Measurements from ENCODE around the gene FLNB.

GRCh38 chr3:58006661-58007060 lies 1.6 kb upstream of the FLNB start:
- TF ChIP-seq POLR2A (IDR thresholded peaks at IDR 0.05; ENCODE audit: low read length) (no peak), GATA1 (IDR thresholded peaks at IDR 0.05; ENCODE audit: low read depth, low read length) (no peak)
